HUDEP-2 (cell line): ENCODE results near the gene RPH3AL.

ENCODE experiments used
- DNase-seq, 76 experiments: peaks; one replicate each; lab custom pipeline; 2025; ENCODE audit not compliant: unreplicated experiment in 76 of 76; lab: John Stamatoyannopoulos, UW

Gene RPH3AL

DNA sequence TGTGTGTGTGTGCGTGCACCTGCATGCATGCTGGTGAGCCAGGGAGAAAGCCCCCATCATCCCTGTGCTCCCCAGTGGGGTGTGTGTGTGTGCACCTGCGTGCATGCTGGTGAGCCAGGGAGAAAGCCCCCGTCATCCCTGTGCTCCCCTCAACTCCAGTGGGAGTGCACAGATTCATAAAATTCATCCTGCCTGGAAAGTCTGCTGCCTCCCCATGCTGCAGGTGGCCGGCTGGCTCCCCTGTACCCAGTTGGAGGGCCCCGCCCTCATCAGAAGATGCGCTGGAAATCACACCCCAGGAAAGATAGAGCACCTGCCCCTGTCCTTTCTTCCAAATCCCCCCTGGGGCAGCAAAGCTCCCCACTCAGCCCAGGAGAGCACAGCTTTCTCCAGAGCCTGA is 86.4 kb downstream of the RPH3AL start:
- DNase-seq, result no peak

DNA sequence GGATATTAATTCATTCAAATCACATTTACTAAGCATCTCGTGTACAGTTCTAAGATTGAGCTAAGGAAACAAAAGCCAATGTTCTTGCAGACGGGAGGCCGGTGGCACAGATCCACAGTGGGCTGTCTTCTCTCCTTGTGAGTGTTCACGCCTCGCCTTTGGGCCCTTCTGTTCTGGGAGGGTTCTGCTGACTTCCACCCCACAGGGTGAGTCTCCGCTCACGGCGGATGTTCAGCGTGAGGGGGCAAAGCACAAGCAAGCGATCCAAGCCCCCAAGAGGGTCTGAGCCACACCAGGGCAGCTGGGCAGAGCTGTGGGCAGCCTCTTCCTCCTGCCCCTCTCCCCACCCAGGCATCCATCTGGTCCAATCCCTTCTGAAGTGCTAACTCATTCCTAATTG is 86.9 kb downstream of the RPH3AL start:
- no peak for DNase-seq

DNA sequence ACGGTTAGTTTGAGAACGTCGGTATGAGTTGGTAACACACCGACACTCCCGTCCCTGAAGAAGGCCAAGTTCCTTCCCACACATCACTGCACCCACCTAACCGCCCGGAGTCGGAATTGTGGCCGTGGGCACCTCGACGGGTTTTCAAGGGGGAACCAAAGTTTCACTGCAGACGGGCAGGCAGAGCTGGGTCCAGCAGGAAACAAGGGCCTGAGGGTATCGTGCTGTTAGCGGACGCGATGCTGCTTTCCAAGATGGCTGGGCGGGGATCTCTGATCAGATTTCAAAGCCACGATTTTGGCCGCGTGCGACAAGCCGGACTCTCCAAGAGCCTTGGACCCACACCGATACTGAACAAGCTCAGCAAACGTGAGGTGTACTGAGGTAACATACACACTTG is 88.8 kb downstream of the RPH3AL start:
- DNase-seq, result no peak

GRCh38 chr17:263271-263670 is 89.3 kb downstream of the RPH3AL start:
- DNase-seq, result no peak

- no peak for DNase-seq
Observed at GRCh38 chr17:261635-262034, 91.0 kb downstream of the RPH3AL start.

- DNase-seq, result no peak
Observed at GRCh38 chr17:260944-261343, 91.7 kb downstream of the RPH3AL start.

DNA sequence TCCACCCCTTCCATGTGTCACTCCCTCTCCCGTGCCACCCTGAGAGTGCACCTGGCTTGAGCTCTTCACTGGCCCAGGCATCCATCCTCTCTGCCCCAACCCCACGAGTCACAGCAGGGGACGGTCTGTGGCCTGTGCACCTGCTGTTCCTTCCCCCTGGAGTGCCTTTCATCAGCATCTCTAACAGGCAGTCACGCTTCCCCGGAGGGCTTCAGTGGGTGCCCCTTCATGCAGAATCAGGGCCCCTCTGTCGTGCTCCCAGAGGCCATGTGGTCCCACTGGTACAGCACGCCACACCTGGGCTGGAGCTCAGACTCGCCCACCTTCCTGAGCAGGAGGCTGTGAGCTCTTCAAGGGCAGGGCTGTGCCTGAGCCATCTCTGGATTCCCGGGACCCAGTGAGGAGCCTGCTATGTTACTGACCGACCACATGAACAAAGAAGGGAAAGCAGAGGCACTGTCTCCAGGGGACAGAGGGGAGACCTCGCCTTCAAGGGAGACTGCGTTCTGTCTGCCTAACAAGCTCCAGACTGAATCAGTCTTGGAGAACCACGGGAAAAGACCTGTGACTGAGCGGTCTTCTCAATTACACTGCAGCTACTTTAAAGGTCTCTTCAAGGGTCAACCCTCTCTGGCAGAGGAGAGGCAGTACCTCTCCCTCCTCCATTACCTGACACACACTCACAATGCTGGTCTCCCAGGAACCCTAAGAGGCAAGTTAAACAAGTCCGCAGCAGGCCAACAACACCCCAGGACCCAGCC is 92.4 kb downstream of the RPH3AL start:
- DNase-seq, result no peak

GRCh38 chr17:259341-259976 is 93.1 kb downstream of the RPH3AL start:
- DNase-seq, result no peak

DNA sequence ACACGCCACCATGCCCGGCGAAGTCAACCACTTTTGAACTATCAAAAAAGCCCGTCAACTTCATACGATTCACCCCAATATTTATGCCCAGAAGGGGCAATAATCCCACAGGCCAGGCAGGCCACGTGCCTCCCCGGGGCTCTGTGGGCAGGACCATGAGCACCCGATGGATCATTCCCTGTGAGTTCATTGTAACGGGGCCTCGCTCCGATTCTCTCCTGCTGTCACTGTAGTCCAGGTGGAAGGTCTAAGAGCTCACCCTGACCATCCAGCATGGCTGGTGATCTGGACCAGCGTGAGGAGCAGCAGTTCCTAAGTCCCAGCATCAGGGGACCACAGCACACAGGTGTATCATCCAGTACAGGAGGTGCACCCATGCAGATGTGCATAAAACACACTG is 93.7 kb downstream of the RPH3AL start:
- no peak for DNase-seq

DNA sequence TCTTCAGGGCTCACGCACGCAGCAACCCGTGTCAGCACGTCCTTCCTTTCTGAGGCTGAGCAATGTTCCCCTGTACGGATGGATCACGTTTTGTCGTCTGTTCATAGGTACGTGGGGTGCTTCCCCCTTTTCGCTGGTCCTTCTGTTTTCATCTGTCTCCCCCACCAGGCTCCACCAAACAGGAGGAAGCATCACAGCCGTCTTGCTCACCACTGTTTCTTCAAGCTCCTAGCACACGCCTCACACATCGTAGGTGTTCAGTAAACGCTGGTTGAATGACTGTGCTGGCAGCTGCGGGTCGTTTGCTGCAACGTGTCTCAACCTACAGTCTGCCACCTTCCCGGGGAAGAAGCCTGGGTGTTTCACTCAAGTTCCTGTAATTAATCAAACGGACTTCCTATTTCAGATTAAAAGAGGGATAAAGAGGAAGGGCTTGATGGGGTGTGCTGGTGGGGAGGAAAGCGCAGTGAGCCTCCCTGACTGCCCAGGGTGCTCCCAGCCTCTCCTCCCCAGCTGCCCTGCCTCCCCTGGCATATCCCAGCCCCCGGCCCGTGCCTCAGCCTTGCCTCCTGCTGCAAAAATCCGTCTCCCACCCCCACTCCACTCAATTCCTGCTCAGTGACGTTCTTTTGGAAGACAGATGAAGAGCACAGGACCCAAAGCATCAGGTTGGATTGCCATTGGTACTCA is 94.4 kb downstream of the RPH3AL start:
- no peak for DNase-seq

DNA sequence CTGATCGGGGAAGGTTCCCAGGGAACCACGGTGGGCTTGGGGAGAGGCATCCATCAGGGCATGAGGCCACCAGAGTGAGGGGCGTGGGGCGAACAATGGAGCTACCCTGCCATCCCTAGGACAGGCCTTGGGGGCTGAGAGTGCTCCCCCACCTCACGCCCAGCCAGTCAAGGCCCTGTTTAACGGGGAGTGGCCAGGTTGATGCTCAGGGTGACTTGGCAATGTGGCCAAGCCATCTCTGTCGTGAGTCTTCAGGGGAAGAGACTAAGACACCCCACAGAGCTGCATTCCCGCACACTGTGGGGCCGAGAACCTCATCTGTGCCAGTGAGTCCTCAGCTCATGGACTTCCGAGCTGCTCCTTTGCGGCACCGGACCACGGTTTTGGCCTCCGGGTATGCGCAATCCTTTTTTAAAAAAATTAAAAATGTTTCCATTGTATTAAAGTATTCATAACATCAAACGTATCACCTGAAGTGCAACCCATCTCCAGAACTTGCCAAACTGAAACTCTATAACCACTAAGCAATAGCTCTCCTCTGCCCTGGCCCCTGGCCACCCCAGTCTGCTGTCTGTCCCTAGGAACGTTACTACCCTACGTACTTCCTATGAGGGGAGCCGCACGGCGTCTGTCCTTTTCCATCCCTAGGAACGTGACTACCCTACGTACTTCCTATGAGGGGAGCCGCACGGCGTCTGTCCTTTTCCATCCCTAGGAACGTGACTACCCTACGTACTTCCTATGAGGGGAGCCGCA is 99.3 kb downstream of the RPH3AL start:
- DNase-seq, result no peak

DNA sequence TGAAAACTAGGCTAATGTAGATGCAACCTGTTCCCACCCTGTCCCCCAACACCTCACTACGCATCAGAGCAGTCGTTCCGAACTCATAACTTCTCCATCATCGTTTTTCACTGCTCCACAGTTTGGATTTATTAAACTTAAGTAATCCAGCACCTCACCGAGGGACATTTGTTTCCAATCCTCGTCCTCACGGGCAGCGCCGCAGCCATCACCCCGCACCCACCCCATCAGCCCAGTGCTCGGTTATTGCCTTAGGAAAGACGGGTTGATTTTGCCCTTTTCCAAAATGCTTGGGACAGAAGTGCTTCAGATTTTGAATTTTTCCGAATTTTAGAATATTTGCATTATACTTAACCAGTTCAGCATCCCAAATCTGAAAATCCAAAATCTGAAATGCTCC is 100.2 kb downstream of the RPH3AL start:
- DNase-seq, result no peak

DNA sequence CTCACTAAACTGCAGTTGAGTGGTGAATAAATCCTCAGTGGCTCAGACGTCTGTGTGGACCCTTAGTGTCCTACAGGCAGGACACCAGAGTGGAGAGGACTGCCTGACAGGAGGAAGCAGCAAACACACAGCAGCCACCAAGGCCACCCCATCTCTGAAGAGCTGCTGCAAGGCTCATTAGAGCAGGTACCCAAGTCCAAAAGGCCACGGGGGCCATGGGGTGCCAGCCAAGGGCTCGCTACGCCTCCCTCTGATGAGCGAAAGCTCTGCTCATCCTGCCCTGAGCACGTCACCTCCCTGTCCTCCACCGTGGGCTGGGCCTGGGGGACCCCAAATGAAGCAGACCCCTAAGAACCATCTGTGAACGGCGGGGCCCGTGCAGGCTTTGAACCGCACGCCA is 101.1 kb downstream of the RPH3AL start:
- DNase-seq, result no peak

DNA sequence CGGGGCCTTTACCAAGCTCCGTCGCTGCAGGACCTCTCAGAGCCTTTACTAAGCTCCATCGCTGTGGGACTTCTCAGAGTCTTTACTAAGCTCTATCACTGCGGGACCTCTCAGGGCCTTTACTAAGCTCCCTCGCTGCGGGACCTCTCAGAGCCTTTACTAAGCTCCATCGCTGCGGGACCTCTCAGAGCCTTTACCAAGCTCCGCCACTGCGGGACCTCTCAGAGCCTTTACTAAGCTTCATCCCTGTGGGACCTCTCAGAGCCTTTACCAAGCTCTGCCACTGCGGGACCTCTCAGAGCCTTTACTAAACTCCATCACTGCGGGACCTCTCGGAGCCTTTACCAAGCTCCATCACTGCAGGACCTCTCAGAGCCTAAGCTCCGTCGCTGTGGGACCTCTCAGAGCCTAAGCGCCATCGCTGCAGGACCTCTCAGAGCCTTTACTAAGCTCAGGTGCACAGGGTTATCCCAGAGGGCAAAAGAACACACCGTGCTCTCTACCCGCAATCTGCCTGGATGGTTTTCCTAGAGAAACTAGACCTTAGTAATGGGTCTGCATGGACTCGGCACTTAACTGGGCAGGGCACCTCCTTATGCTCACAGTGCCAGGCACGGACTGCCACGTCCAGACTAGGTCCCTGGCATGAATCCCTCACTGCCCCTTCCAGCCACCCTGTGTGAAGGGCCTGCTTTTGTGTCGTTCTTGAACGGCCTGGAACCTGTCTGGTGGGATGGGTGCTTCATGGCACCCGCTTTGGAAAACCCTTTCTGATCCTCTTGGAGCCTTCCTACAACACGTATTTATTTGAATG is 101.9 kb downstream of the RPH3AL start:
- DNase-seq, result no peak

DNA sequence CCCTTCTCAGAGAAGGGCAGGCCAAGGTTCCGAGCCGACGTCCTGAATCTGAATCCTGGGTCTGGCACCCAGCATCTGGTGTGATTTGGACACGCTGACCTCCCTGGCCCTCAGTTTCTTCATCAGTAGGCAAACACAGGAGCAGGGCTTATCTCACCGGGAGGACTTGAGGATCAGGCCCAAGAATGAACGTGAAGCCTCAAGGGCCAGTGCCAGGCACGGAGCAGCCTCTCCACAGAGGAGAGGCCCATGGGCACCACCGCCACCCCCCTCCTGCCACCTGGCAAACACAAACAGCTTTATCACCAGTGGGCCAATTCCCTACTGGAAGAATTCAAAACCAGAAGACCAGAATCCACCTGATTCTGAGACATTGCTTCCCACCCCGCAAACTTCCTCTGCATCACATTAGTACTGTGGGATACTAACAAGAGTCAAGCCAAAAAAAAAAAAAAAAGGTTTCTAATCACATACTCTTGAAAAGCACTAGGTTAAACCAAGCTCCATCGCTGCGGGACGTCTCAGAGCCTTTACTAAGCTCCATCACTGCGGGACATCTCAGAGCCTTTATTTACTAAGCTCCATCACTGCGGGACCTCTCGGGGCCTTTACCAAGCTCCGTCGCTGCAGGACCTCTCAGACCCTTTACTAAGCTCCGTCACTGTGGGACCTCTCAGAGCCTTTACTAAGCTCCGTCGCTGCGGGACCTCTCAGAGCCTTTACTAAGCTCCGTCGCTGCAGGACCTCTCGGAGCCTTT is 103.2 kb downstream of the RPH3AL start:
- DNase-seq, result no peak

- DNase-seq, result no peak
Observed at GRCh38 chr17:248337-249235, 104.0 kb downstream of the RPH3AL start.

GRCh38 chr17:247767-248166 is 104.8 kb downstream of the RPH3AL start:
- no peak for DNase-seq

DNA sequence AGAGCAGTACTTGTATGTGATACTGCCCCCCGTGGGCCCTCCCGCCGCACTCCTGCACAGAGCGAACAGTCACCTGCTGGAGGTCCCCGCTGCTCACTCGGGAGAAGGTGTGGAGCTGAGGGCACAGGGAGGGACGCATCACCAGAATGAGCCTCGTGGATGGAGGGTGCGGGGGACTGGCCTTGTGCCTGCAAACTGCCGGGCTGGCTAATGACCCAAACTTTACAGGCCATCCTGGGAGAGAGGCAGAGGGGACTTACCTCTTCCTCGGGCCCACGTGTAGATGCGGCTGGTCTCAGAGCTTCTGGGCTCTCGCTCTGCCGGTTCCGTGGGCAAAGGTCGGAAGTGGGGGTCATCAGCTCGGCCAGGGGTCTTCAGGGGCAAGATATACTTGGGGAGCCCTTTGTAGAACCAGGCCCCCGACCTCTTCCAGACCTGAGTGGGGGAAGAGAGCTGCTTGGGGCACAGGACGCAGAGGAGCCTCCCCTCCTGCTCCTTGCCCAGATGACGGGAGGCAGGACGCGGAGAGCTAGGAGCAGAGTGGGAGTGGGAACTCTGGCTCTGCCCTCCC is 105.7 kb downstream of the RPH3AL start:
- no peak for DNase-seq
